Choroid plexus epithelial cell (primary cell): Measurements from ENCODE around the gene KCTD6.

Experiments
- DNase-seq: peaks from one replicate; pipeline ENCODE4 v3.0.0-alpha.2; 2010; ENCODE audit warnings: low read depth
- H3K4me3 ChIP-seq: 2 replicates; pipeline ENCODE4 v1.5.1; 2011; ENCODE audit warnings: low read depth, mild to moderate bottlenecking, control low read depth, low read length, moderate library complexity
- TF ChIP-seq, protein P1 (sequence below): conservative IDR thresholded peaks from 2 replicates; pipeline ENCODE4 v1.5.1; 2011; ENCODE audit warnings: low read depth, mild to moderate bottlenecking, control low read depth, inconsistent platforms, low read length, moderate library complexity

KCTD6 gene

DNA sequence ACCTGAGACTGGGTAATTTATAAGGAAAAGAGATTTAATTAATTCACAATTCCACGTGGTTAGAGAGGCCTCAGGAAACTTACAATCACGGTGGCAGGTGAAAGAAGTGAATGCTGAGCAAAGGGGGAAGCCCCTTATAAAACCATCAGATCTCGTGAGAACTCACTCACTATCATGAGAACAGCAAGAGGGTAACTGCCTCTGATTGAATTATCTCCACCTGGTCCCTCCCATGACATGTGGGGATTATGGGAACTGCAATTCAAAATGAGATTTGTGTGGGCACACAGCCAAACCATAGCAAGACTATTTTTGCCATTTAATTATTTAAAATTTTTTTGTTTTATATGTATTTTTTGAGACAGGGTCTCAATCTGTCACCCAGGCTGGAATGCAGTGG is 27.0 kb upstream of the KCTD6 start:
- TF ChIP-seq, protein P1, sequence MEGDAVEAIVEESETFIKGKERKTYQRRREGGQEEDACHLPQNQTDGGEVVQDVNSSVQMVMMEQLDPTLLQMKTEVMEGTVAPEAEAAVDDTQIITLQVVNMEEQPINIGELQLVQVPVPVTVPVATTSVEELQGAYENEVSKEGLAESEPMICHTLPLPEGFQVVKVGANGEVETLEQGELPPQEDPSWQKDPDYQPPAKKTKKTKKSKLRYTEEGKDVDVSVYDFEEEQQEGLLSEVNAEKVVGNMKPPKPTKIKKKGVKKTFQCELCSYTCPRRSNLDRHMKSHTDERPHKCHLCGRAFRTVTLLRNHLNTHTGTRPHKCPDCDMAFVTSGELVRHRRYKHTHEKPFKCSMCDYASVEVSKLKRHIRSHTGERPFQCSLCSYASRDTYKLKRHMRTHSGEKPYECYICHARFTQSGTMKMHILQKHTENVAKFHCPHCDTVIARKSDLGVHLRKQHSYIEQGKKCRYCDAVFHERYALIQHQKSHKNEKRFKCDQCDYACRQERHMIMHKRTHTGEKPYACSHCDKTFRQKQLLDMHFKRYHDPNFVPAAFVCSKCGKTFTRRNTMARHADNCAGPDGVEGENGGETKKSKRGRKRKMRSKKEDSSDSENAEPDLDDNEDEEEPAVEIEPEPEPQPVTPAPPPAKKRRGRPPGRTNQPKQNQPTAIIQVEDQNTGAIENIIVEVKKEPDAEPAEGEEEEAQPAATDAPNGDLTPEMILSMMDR = no peak
- DNase-seq = no peak
- no peak overlapping the region for H3K4me3 ChIP-seq

DNA sequence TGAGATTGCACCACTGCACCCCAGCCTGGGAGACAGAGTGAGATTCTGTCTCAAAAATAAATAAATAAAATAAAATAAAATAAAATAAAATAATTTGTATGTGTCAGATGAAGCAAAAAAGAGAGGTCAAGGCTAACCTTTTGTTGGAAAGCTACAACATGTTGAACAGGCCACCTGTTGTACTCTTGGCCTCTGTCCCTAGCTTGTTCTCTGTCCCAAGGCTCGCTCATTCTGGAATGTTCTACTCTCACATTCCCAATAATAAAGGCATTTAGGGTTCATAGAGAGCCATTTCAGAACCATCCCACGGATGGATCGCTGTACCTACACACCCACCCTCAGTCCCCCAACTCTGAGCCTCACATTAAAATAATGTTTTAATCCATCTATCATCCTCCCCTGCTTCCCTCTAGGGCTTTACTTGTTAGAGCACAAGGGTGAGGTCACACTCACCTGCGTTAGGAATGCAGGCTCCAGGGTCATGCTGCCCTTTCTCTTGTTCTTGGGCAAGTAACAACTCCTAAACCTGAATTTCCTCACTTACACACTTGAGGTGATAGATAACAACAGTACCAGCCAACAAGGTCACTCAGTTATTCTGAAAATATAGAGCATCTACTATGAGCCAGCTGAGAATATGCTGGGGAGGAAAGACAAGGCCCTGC is 24.9 kb upstream of the KCTD6 start:
- TF ChIP-seq, protein P1 = no peak
- H3K4me3 ChIP-seq = no peak overlapping the region
- no peak for DNase-seq

DNA sequence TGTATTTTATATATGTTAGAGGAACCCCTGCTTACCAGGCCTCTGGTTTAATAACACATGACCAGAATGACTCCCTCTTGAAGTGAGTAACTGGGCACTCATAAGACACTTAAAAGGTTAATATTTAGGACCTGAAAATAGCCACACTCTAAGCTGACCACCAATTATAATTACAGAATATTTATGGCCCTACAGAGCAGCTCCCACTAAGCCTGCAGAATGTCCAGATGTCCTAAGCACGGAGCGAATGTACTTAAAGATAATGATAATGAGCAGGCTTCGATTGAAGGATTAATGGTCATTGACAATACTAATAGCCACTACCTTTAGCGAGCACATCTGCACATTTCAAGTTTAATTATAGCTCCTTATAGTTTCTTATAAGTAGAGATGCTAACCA is 22.8 kb upstream of the KCTD6 start:
- TF ChIP-seq, protein P1 = no peak
- DNase-seq = no peak
- H3K4me3 ChIP-seq = no peak overlapping the region

DNA sequence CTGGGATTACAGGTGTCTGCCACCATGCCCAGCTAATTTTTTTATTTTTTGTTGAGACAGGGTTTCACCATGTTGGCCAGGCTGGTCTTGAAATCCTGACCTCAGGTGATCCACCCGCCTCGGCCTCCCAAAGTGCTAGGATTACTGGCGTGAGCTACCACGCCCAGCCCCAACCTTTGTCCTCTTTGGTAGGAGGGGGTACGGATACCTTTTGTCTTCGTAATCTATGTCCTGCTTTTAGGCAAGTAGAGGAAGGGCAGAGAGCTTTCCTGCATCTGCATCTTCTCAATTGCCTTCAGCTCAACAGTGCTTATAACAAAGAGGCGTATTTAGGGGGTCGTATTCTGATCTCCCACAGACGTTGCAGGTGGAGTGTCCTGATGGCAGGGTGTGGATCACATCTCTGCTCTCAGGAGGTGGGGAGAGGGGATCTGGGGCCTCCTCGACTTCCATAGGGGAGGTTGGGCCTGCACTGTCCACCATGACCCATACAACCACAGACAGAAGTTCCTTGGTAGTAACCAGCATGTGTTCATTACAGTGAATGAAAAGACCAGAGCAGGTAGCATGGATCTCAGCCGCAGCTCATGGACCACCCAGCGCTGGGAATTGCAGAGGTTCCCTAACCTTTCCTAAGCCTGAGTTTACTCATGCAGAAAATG is 21.4 kb upstream of the KCTD6 start:
- TF ChIP-seq, protein P1 = no peak
- DNase-seq = no peak
- no peak overlapping the region for H3K4me3 ChIP-seq

DNA sequence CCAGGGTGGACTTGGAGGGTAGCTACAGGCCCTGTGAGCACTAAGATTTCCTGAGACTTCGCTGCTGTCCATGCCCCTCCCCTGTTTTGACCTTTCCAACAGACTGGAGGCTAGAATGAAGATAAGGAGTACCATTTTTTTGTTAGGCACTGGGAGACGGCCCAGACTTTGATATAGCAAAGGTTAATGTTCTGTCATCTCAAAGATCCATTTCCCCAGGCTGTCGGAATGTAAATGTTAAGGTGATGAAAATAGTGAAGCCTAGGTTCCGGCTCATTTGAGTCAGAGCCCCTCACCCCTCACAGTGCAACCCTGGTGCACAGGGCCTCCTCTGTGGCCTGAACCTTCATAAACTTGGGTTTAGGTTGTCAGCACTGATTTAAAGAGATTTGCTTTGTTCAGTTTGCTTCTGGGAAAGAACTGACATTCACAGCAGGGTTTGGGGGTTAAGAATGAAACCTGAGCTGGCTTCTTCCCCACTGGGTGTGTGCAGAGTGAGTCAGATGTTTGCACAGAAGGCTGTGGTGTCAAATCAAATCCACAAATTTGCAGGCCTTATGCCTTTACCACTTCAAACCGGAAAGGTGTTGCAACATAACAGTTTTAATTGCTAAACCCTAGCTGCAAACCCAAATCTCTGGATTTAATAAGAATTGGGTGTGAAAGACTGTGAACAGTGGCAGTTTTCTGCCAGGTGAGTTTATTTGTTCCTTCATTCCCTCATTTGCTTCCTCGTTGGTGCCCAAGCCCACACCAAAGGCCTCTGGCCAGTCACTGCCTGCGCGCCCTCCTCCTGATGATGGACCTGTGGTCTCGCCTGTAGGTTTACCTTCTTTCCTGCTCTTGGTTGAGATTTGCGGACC is 20.6 kb upstream of the KCTD6 start:
- no peak overlapping the region for H3K4me3 ChIP-seq
- TF ChIP-seq, protein P1 = no peak
- DNase-seq = peak; percentile 99

DNA sequence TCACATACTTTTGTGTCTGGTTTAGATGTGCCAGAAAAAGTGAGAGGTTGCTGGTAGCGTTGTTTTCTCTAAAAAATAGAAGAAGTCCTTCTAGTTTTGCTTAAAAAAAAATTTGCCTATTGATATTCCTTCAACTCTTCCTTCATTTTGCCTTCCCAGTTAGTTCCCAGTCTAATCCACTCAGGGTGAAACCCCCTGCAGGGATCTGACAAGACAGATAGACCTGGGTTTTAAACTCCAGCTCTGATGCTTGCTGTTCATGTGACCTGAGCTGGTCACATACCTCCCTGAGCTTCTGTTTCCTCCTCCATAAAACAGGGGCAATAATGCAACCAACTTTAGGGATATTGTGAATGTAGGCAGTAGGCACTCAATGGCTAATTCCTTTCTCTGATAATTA is 18.6 kb upstream of the KCTD6 start:
- TF ChIP-seq, protein P1 = no peak
- no peak for DNase-seq
- no peak overlapping the region for H3K4me3 ChIP-seq
